Smooth muscle cell (in vitro differentiated cells): ENCODE results near the gene PCDHGB2. TPM values are rescaled to one million over a fixed set of nuclear protein-coding genes. Genes with fewer than 3 reads are reported as not detected.

Experiments
- DNase-seq: peaks from one replicate; lab custom pipeline; 2025; ENCODE audit not compliant: unreplicated experiment; lab: John Stamatoyannopoulos, UW
- H2AFZ ChIP-seq: fragments of 200-600 bp; sonication (generic); 2 replicates; pipeline ENCODE4 v1.6.0; 2016; ENCODE audit warnings: antibody characterized with exemption, low read depth, mild to moderate bottlenecking
- H3F3A ChIP-seq: fragments of 200-600 bp; sonication (generic); 2 replicates; pipeline ENCODE4 v1.6.0; 2017; ENCODE audit warnings: antibody characterized with exemption, low read depth
- H3K27ac ChIP-seq: fragments of 200-600 bp; sonication (generic); 2 replicates; pipeline ENCODE4 v1.5.1; 2016; ENCODE audit warnings: low read depth, mild to moderate bottlenecking
- H3K27me3 ChIP-seq: fragments of 200-600 bp; sonication (generic); 2 replicates; pipeline ENCODE4 v1.6.1; 2016; ENCODE audit warnings: low read depth, mild to moderate bottlenecking
- H3K36me3 ChIP-seq: fragments of 200-600 bp; sonication (generic); 2 replicates; pipeline ENCODE4 v1.5.1; 2016; ENCODE audit warnings: low read depth
- H3K4me1 ChIP-seq: fragments of 200-600 bp; sonication (generic); 2 replicates; pipeline ENCODE4 v1.5.1; 2016; ENCODE audit warnings: low read depth
- H3K4me2 ChIP-seq: fragments of 200-600 bp; sonication (generic); 2 replicates; pipeline ENCODE4 v1.6.0; 2016; ENCODE audit warnings: mild to moderate bottlenecking
- H3K4me3 ChIP-seq: fragments of 200-600 bp; sonication (generic); 2 replicates; pipeline ENCODE4 v1.5.1; 2016; ENCODE audit warnings: mild to moderate bottlenecking
- H3K79me2 ChIP-seq: fragments of 200-600 bp; sonication (generic); 2 replicates; pipeline ENCODE4 v1.6.0; 2016; ENCODE audit warnings: low read depth, mild to moderate bottlenecking
- H3K9ac ChIP-seq: fragments of 200-600 bp; sonication (generic); 2 replicates; pipeline ENCODE4 v1.6.0; 2016; ENCODE audit warnings: low read depth
- H3K9me3 ChIP-seq: fragments of 200-600 bp; sonication (generic); replicated peaks from 2 replicates; pipeline ENCODE4 v1.5.1; 2016; ENCODE audit warnings: low read depth
- H4K20me1 ChIP-seq: fragments of 200-600 bp; sonication (generic); 2 replicates; pipeline ENCODE4 v1.6.0; 2016; ENCODE audit warnings: low read depth
- CTCF ChIP-seq: fragments of 200-600 bp; sonication (generic); IDR thresholded peaks from 2 replicates; pipeline ENCODE4 v1.5.1; 2017; ENCODE audit warnings: borderline replicate concordance, mild to moderate bottlenecking, antibody characterized with exemption; ENCODE audit not compliant: insufficient read depth, poor library complexity, severe bottlenecking
- WGBS: methylation state at CpG from one replicate; pipeline ENCODE4 v1.1.7; 2016; ENCODE audit warnings: low lambda C conversion rate; 5-methylcytosine and 5-hydroxymethylcytosine counted together
- polyA plus RNA-seq: library from polyadenylated mRNA; unstranded; fragments of >200 nt; fragmentation: Nextera tagmentation; extraction: Ambion mirVana; gene quantifications from 2 replicates; pipeline ENCODE4 v1.2.1, GENCODE V29; 2016
- total RNA-seq: library from RNA; depleted of rRNA; stranded (reverse); fragments of >200 nt; gene quantifications from 2 replicates; pipeline ENCODE4 v1.2.3, GENCODE V29; 2014

The PCDHGB2 gene
- total and polyA plus RNA-seq, 2 experiments from 2014 or later = 1.1 TPM; not detected in 1

- Histone ChIP-seq H3K79me2 (peaks cover 3% of the 10 kb centered on the region), H3K27ac (no peak overlapping the region), H2AFZ (no peak overlapping the region), H3K4me3 (no peak overlapping the region), H4K20me1 (no peaks in the 10 kb centered on the region), H3K36me3 (peaks cover 4% of the 10 kb centered on the region), H3F3A (no peaks in the 10 kb centered on the region), H3K9me3 (peaks cover 24% of the 10 kb centered on the region), H3K4me2 (no peak overlapping the region), H3K9ac (no peak overlapping the region), H3K27me3 (no peaks in the 10 kb centered on the region), H3K4me1 (no peaks in the 10 kb centered on the region)
- WGBS = 98% methylated on average over 54 of the region's 61 CpGs
- no peak for DNase-seq
- no peak for TF ChIP-seq CTCF
Observed at GRCh38 chr5:141399555-141400258, 39.9 kb downstream of the PCDHGB2 start.

- Histone ChIP-seq H3K79me2 (no peaks in the 10 kb centered on the region), H3K27me3 (no peaks in the 10 kb centered on the region), H3K27ac (no peak within 1 kb of the TSS), H3K4me3 (no peak within 1 kb of the TSS), H3K9me3 (peaks cover 20% of the 10 kb centered on the region), H2AFZ (no peak within 1 kb of the TSS), H3K9ac (no peak within 1 kb of the TSS), H3F3A (no peaks in the 10 kb centered on the region), H3K4me2 (no peak within 1 kb of the TSS), H4K20me1 (no peaks in the 10 kb centered on the region), H3K4me1 (no peaks in the 10 kb centered on the region), H3K36me3 (no peaks in the 10 kb centered on the region)
- DNase-seq = no peak
- WGBS = 96% methylated on average over 27 of the region's 27 CpGs
- TF ChIP-seq CTCF = no peak
Observed at GRCh38 chr5:141402553-141403243, 42.9 kb downstream of the PCDHGB2 start, which contains the start of gene PCDHGA9. PCDHGA9 (plus strand) TSS chr5:141402778; CDS start chr5:141402953, 175 bp downstream.

- Histone ChIP-seq H3K27ac (no peak overlapping the region), H3K27me3 (no peaks in the 10 kb centered on the region), H3K4me1 (no peaks in the 10 kb centered on the region), H3K4me3 (no peak overlapping the region), H3K36me3 (no peaks in the 10 kb centered on the region), H3K4me2 (no peak overlapping the region), H3K9ac (no peak overlapping the region), H3K9me3 (peaks cover 20% of the 10 kb centered on the region), H3K79me2 (no peaks in the 10 kb centered on the region), H4K20me1 (no peaks in the 10 kb centered on the region), H2AFZ (no peak overlapping the region), H3F3A (no peaks in the 10 kb centered on the region)
- no peak for DNase-seq
- TF ChIP-seq CTCF = no peak
- 96% methylated on average over 22 of the region's 22 CpGs for WGBS
Observed at GRCh38 chr5:141403387-141403786, 43.6 kb downstream of the PCDHGB2 start.
